ENCODE data around the gene ZNF14. TPM values are rescaled to one million over a fixed set of nuclear protein-coding genes. Genes with fewer than 3 reads are reported as not detected.

ZNF14 gene
- total and polyA plus RNA-seq, 2 of the 13 experiments (the other 11 are each of a cell fraction or from before 2014, with no cell fraction given) = 1.9 to 6.2 TPM

GRCh38 chr19:19663256-19664120 lies 69.4 kb downstream of the ZNF14 start, which contains the start of gene ATP13A1 (continued):
- TF ChIP-seq PLSCR1 (CRISPR knock-in tag; IDR thresholded peaks at IDR 0.05; ENCODE audit: borderline replicate concordance) = no peak
- TF ChIP-seq ZHX1 (CRISPR knock-in tag; IDR thresholded peaks at IDR 0.05; ENCODE audit: low read depth) = peak; percentile 69; the same call in 1 of the 2 replicates
- 0 out of 2 replicates have a peak, but pooled peaks have one; percentile 64 for TF ChIP-seq ZNF564 (CRISPR knock-in tag; IDR thresholded peaks at IDR 0.05)
- 0 out of 2 replicates have a peak, but pooled peaks have one; percentile 38 for TF ChIP-seq ZBTB26 (CRISPR knock-in tag; IDR thresholded peaks at IDR 0.05; ENCODE audit: borderline replicate concordance)
- TF ChIP-seq ATF2 (CRISPR knock-in tag; IDR thresholded peaks at IDR 0.05) = peak; percentile 21; the same call in 1 of the 2 replicates
- 0 out of 2 replicates have a peak, but pooled peaks have one; percentile 6 for TF ChIP-seq ZNF652 (CRISPR knock-in tag; IDR thresholded peaks at IDR 0.05; ENCODE audit: borderline replicate concordance, low read depth)
- 0 out of 2 replicates have a peak, but pooled peaks have one; percentile 26 for TF ChIP-seq ZNF567 (CRISPR knock-in tag; IDR thresholded peaks at IDR 0.05; ENCODE audit: borderline replicate concordance)
- TF ChIP-seq PLRG1 (conservative IDR thresholded peaks at IDR 0.05) = no peak
- peak; percentile 98 for TF ChIP-seq HOXA3 (CRISPR knock-in tag; IDR thresholded peaks at IDR 0.05)
- TF ChIP-seq IRX3 (CRISPR knock-in tag; IDR thresholded peaks at IDR 0.05; ENCODE audit: borderline replicate concordance, low read depth) = peak; percentile 85; the same call in 1 of the 2 replicates
- no peak for TF ChIP-seq ZFP36L2 (CRISPR knock-in tag; IDR thresholded peaks at IDR 0.05)
- peak; percentile 66; the same call in 1 of the 2 replicates for TF ChIP-seq REPIN1 (CRISPR knock-in tag; IDR thresholded peaks at IDR 0.05; ENCODE audit: borderline replicate concordance, low read depth)
- TF ChIP-seq ATRX (CRISPR knock-in tag; IDR thresholded peaks at IDR 0.05; ENCODE audit: borderline replicate concordance) = no peak
- TF ChIP-seq NR0B2 (CRISPR knock-in tag; IDR thresholded peaks at IDR 0.05) = peak; percentile 21; the same call in 1 of the 2 replicates
- TF ChIP-seq ZFP62 (CRISPR knock-in tag; IDR thresholded peaks at IDR 0.05) = no peak
- TF ChIP-seq PHF20 (CRISPR knock-in tag; IDR thresholded peaks at IDR 0.05) = peak; percentile 82
- no peak for TF ChIP-seq ZNF326 (CRISPR knock-in tag; IDR thresholded peaks at IDR 0.05; ENCODE audit: borderline replicate concordance)
- no peak for TF ChIP-seq HNRNPH1 (optimal IDR thresholded peaks at IDR 0.05; ENCODE audit: low read depth, low read length)
- no peak for TF ChIP-seq HMG20A (CRISPR knock-in tag; IDR thresholded peaks at IDR 0.05; ENCODE audit: borderline replicate concordance)
